Testis (tissue), 2 donors: ENCODE data around the gene MAPKAP1.

ENCODE experiments used
- POLR2A ChIP-seq: fragments of 450-650 bp; IDR thresholded peaks from one replicate; pipeline ENCODE4 v1.6.1; 2017; ENCODE audit warnings: antibody characterized with exemption, mild to moderate bottlenecking, moderate library complexity
- TF ChIP-seq, protein P1 (sequence below), 3 experiments: fragments of 450-650 bp in 2 of 3; fragments of 200-600 bp in 1 of 3; sonication (generic) in 1 of 3; IDR thresholded peaks; one replicate each; pipeline ENCODE4 v1.5.1; 2016 to 2019; ENCODE audit warnings: antibody characterized with exemption in 3 of 3, mild to moderate bottlenecking in 2 of 3, moderate library complexity in 1 of 3

DNA sequence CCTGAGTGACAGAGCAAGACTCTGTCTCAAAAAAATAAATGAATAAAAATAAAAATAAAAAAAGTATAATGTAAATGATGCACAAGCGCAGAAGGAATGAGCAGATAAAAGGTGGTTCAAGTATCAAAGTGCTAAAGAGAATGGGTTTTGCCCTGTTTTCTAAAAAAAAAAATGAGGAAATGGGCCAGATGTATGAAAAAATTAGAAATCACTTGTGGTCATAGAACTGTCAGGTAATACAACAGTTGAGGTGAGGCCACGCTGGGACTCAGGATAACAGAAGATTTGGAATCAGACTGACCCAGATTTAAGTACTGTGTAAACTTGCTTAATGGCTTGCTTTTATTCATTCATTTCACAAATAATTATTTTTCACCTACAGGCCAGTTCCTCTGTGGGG, 69.8 kb downstream of the MAPKAP1 start:
- TF ChIP-seq, protein P1, sequence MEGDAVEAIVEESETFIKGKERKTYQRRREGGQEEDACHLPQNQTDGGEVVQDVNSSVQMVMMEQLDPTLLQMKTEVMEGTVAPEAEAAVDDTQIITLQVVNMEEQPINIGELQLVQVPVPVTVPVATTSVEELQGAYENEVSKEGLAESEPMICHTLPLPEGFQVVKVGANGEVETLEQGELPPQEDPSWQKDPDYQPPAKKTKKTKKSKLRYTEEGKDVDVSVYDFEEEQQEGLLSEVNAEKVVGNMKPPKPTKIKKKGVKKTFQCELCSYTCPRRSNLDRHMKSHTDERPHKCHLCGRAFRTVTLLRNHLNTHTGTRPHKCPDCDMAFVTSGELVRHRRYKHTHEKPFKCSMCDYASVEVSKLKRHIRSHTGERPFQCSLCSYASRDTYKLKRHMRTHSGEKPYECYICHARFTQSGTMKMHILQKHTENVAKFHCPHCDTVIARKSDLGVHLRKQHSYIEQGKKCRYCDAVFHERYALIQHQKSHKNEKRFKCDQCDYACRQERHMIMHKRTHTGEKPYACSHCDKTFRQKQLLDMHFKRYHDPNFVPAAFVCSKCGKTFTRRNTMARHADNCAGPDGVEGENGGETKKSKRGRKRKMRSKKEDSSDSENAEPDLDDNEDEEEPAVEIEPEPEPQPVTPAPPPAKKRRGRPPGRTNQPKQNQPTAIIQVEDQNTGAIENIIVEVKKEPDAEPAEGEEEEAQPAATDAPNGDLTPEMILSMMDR (IDR thresholded peaks at IDR 0.05): no peak
- TF ChIP-seq POLR2A: no peak
